GM12875 (cell line): Measurements from ENCODE around the gene FOXK1.

Source experiments
- H3K4me3 ChIP-seq: one replicate; pipeline ENCODE4 v1.5.1; 2011; ENCODE audit warnings: low read depth, low read length, control low read depth
- TF ChIP-seq, protein P1 (sequence below): IDR thresholded peaks from 2 replicates; pipeline ENCODE4 v1.5.1; 2011; ENCODE audit warnings: low read depth, mild to moderate bottlenecking, control low read depth, inconsistent platforms, low read length, moderate library complexity, borderline replicate concordance; ENCODE audit not compliant: insufficient read depth

Gene FOXK1

GRCh38 chr7:4786015-4786414 is 103.9 kb downstream of the FOXK1 start:
- no peak overlapping the region for H3K4me3 ChIP-seq
- TF ChIP-seq, protein P1, sequence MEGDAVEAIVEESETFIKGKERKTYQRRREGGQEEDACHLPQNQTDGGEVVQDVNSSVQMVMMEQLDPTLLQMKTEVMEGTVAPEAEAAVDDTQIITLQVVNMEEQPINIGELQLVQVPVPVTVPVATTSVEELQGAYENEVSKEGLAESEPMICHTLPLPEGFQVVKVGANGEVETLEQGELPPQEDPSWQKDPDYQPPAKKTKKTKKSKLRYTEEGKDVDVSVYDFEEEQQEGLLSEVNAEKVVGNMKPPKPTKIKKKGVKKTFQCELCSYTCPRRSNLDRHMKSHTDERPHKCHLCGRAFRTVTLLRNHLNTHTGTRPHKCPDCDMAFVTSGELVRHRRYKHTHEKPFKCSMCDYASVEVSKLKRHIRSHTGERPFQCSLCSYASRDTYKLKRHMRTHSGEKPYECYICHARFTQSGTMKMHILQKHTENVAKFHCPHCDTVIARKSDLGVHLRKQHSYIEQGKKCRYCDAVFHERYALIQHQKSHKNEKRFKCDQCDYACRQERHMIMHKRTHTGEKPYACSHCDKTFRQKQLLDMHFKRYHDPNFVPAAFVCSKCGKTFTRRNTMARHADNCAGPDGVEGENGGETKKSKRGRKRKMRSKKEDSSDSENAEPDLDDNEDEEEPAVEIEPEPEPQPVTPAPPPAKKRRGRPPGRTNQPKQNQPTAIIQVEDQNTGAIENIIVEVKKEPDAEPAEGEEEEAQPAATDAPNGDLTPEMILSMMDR: no peak

- TF ChIP-seq, protein P1: no peak
Observed at GRCh38 chr7:4787541-4787940, 105.4 kb downstream of the FOXK1 start.

GRCh38 chr7:4787947-4788626 is 106.0 kb downstream of the FOXK1 start:
- TF ChIP-seq, protein P1: no peak
- H3K4me3 ChIP-seq: no peak overlapping the region

More at GRCh38 chr7:4787541-4787940, 105.4 kb downstream of the FOXK1 start:
- H3K4me3 ChIP-seq: no peak overlapping the region

GRCh38 chr7:4788627-4789189 is 106.6 kb downstream of the FOXK1 start:
- TF ChIP-seq, protein P1: no peak
- H3K4me3 ChIP-seq: no peak overlapping the region

GRCh38 chr7:4789194-4790077 is 107.3 kb downstream of the FOXK1 start:
- no peak overlapping the region for H3K4me3 ChIP-seq
- TF ChIP-seq, protein P1: no peak

- TF ChIP-seq, protein P1: no peak
- no peak overlapping the region for H3K4me3 ChIP-seq
Observed at GRCh38 chr7:4790078-4790465, 108.0 kb downstream of the FOXK1 start.
